ENCODE measurements around the gene ACRV1.

The ACRV1 gene

DNA sequence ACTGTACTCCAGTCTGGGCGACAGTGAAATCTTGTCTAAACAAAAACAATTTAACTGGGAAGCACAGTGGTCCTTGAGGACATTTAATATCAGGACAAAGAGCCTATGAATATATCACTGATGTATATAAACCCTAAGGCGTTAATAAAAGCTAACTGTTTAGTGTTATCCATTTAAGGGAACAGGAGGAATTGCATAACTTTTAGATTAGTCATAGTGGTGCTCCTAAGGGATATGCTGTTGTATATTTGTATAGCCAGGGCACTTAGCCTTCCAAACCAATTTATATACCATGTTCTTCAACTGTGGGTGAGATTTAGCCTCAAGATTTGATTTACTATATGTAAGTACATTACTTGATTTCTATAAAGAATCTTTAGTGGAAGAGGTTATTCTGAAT, 58.7 kb downstream of the ACRV1 start:
- TF ChIP-seq ZBTB7A (IDR thresholded peaks at IDR 0.05; ENCODE audit: low read depth) (no peak), FOXM1 (IDR thresholded peaks at IDR 0.05; ENCODE audit: borderline replicate concordance, low read depth) (no peak), MAX (IDR thresholded peaks at IDR 0.05) (no peak), TCF12 (IDR thresholded peaks at IDR 0.05; ENCODE audit: low read depth) (no peak), EGR1 (IDR thresholded peaks at IDR 0.05) (no peak), YY1 (IDR thresholded peaks at IDR 0.05; ENCODE audit: low read depth) (no peak), RAD21 (IDR thresholded peaks at IDR 0.05; ENCODE audit: low read depth) (no peak), CEBPB (IDR thresholded peaks at IDR 0.05) (no peak), CREB1 (IDR thresholded peaks at IDR 0.05; ENCODE audit: low read depth) (no peak), NFIC (IDR thresholded peaks at IDR 0.05) (no peak)
- TF ChIP-seq, protein P1, sequence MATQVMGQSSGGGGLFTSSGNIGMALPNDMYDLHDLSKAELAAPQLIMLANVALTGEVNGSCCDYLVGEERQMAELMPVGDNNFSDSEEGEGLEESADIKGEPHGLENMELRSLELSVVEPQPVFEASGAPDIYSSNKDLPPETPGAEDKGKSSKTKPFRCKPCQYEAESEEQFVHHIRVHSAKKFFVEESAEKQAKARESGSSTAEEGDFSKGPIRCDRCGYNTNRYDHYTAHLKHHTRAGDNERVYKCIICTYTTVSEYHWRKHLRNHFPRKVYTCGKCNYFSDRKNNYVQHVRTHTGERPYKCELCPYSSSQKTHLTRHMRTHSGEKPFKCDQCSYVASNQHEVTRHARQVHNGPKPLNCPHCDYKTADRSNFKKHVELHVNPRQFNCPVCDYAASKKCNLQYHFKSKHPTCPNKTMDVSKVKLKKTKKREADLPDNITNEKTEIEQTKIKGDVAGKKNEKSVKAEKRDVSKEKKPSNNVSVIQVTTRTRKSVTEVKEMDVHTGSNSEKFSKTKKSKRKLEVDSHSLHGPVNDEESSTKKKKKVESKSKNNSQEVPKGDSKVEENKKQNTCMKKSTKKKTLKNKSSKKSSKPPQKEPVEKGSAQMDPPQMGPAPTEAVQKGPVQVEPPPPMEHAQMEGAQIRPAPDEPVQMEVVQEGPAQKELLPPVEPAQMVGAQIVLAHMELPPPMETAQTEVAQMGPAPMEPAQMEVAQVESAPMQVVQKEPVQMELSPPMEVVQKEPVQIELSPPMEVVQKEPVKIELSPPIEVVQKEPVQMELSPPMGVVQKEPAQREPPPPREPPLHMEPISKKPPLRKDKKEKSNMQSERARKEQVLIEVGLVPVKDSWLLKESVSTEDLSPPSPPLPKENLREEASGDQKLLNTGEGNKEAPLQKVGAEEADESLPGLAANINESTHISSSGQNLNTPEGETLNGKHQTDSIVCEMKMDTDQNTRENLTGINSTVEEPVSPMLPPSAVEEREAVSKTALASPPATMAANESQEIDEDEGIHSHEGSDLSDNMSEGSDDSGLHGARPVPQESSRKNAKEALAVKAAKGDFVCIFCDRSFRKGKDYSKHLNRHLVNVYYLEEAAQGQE (IDR thresholded peaks at IDR 0.05; ENCODE audit: low read depth): no peak
